Measurements from ENCODE around the gene GSK3B. TPM values are rescaled to one million over a fixed set of nuclear protein-coding genes. Genes with fewer than 3 reads are reported as not detected.

The GSK3B gene
- total RNA-seq, 2 donors from 2014 or later = 57.3 to 59.8 TPM

DNA sequence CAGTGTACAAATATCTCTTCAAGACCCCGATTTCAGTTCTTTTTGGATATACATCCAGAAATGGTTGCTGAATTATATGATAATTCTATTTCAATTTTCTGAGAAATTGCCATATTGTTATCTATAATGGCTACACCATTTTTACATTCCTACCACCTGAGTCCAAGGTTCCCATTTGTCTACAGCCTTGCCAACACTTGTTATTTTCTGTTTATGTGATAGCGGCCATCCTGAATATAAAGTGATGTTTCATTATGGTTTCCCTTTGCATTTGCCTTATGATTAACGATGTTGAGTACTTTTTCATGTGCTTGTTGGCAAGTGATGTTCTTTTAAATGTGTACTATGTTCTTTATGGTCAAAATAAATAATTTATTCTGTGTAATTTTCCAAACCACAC lies 303.9 kb downstream of the GSK3B start:
- H3K27ac ChIP-seq (ENCODE audit: low read depth, low read length) = no peak overlapping the region
- Mint-ChIP-seq H3K4me3 (no peak overlapping the region), H3K27me3 (ENCODE audit: insufficient read depth) (no peaks in the 10 kb centered on the region), H3K27ac (no peak overlapping the region), H3K36me3 (ENCODE audit: low read depth) (no peaks in the 10 kb centered on the region), H3K4me1 (peaks cover 5% of the 10 kb centered on the region), H3K9me3 (peaks cover 2% of the 10 kb centered on the region)
- no peak overlapping the region for H3K9ac ChIP-seq (ENCODE audit: extremely low read depth, low read length, poor library complexity, severe bottlenecking)
- TF ChIP-seq CTCF (conservative IDR thresholded peaks at IDR 0.05) = no peak
- H3K9me3 ChIP-seq (ENCODE audit: control insufficient read depth, low read length) = no peaks in the 10 kb centered on the region
- DNase-seq = no peak
- 97% methylated on average over 3 of the region's 3 CpGs; no CpG with 5 or more reads in 1 of the 2 experiments for WGBS, 2 experiments (ENCODE audit: insufficient coverage in 1 of 2, insufficient read length in 1 of 2)
- H3K27me3 ChIP-seq (ENCODE audit: control insufficient read depth, insufficient read depth, low read length, poor library complexity, severe bottlenecking) = no peaks in the 10 kb centered on the region
- H3K36me3 ChIP-seq (ENCODE audit: control insufficient read depth, insufficient read depth, low read length) = no peaks in the 10 kb centered on the region
- H3K4me1 ChIP-seq (ENCODE audit: control insufficient read depth, insufficient read depth, low read length) = no peaks in the 10 kb centered on the region
- no peak overlapping the region for H3K4me3 ChIP-seq (ENCODE audit: low read length)

DNA sequence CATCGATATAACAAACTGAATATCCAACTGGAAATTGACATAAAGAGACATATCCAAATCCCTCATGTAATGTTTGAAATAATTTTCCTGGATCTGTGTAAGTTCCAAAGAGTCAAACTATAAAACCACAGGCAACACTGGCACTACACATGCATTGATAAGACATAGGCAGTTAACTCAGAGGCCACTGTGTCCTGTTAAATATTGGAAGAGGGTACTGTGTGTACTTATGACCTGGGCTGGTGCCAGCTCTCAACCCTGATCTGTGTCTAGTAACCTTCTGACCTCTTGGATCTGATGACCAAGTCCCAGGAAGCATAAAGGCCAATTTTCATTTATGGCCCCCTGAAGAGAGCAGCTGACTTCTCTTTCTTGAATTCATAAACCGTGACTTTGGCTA lies 307.8 kb downstream of the GSK3B start:
- Histone ChIP-seq H3K4me1 (ENCODE audit: control insufficient read depth, insufficient read depth, low read length) (no peaks in the 10 kb centered on the region), H3K27me3 (ENCODE audit: control insufficient read depth, insufficient read depth, low read length, poor library complexity, severe bottlenecking) (no peaks in the 10 kb centered on the region), H3K27ac (ENCODE audit: low read depth, low read length) (no peak overlapping the region), H3K36me3 (ENCODE audit: control insufficient read depth, insufficient read depth, low read length) (no peaks in the 10 kb centered on the region), H3K9ac (ENCODE audit: extremely low read depth, low read length, poor library complexity, severe bottlenecking) (no peak overlapping the region), H3K4me3 (ENCODE audit: low read length) (no peak overlapping the region), H3K9me3 (ENCODE audit: control insufficient read depth, low read length) (no peaks in the 10 kb centered on the region)
- Mint-ChIP-seq H3K9me3 (no peaks in the 10 kb centered on the region), H3K27ac (no peak overlapping the region), H3K4me3 (no peak overlapping the region), H3K27me3 (ENCODE audit: insufficient read depth) (no peaks in the 10 kb centered on the region), H3K36me3 (ENCODE audit: low read depth) (no peaks in the 10 kb centered on the region), H3K4me1 (no peaks in the 10 kb centered on the region)
- DNase-seq = no peak
- TF ChIP-seq CTCF (conservative IDR thresholded peaks at IDR 0.05) = no peak
- 97% methylated on average over 2 of the region's 2 CpGs; no CpG with 5 or more reads in 1 of the 2 experiments for WGBS, 2 experiments (ENCODE audit: insufficient coverage in 1 of 2, insufficient read length in 1 of 2)

DNA sequence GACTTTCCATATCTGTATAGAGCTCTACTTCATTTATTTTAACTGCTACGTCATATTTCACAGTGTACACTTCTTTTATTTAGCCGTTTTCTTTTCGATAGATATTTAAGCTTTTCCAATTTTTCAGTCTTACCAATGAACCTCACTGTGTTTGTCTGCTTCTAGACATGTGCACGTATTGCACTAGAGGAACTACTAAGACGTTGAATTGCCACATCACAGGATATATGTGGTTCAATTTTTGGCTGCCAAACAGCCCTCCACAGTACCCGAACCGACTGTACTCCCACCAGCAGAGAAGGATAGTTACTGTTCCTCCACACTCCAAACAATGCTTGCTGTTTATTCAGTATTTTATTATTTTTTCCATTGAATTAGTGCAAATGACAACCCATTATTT lies 310.4 kb downstream of the GSK3B start:
- Histone ChIP-seq H3K4me1 (ENCODE audit: control insufficient read depth, insufficient read depth, low read length) (no peaks in the 10 kb centered on the region), H3K9ac (ENCODE audit: extremely low read depth, low read length, poor library complexity, severe bottlenecking) (no peak overlapping the region), H3K9me3 (ENCODE audit: control insufficient read depth, low read length) (no peaks in the 10 kb centered on the region), H3K27ac (ENCODE audit: low read depth, low read length) (no peak overlapping the region), H3K36me3 (ENCODE audit: control insufficient read depth, insufficient read depth, low read length) (no peaks in the 10 kb centered on the region), H3K4me3 (ENCODE audit: low read length) (no peak overlapping the region), H3K27me3 (ENCODE audit: control insufficient read depth, insufficient read depth, low read length, poor library complexity, severe bottlenecking) (no peaks in the 10 kb centered on the region)
- Mint-ChIP-seq H3K36me3 (ENCODE audit: low read depth) (no peaks in the 10 kb centered on the region), H3K4me1 (no peaks in the 10 kb centered on the region), H3K27ac (no peak overlapping the region), H3K27me3 (ENCODE audit: insufficient read depth) (no peaks in the 10 kb centered on the region), H3K9me3 (no peaks in the 10 kb centered on the region), H3K4me3 (no peak overlapping the region)
- TF ChIP-seq CTCF (conservative IDR thresholded peaks at IDR 0.05) = no peak
- DNase-seq = no peak
- WGBS, 2 experiments (ENCODE audit: insufficient coverage in 1 of 2, insufficient read length in 1 of 2) = 79 to 80% methylated on average over 7 of the region's 7 CpGs
